Coronary artery (tissue), 2 donors: Measurements from ENCODE around the gene CFAP298.
"Not testable (repeated sequence)": the region's sequence is repeated elsewhere in the genome, so short reads cannot be mapped to it uniquely, and the experiment has no call there.

Experiments used
- DNase-seq: peaks from one replicate; pipeline ENCODE4 v3.0.0-alpha.2; 2017; ENCODE audit warnings: low spot score
- H3K27ac ChIP-seq, 2 donors: fragments of 200-600 bp; sonication (generic); one replicate each; pipeline ENCODE4 v1.5.1; 2016 to 2019
- H3K4me3 ChIP-seq: fragments of 200-600 bp; sonication (generic); 2 replicates; pipeline ENCODE4 v1.5.1; 2016; ENCODE audit warnings: mild to moderate bottlenecking, moderate library complexity
- TF ChIP-seq, protein P1 (sequence below): fragments of 200-600 bp; sonication (generic); IDR thresholded peaks from one replicate; pipeline ENCODE4 v1.5.1; 2019; ENCODE audit warnings: antibody characterized with exemption

The CFAP298 gene

GRCh38 chr21:32641710-32642698 is 29.8 kb upstream of the CFAP298 start:
- TF ChIP-seq, protein P1, sequence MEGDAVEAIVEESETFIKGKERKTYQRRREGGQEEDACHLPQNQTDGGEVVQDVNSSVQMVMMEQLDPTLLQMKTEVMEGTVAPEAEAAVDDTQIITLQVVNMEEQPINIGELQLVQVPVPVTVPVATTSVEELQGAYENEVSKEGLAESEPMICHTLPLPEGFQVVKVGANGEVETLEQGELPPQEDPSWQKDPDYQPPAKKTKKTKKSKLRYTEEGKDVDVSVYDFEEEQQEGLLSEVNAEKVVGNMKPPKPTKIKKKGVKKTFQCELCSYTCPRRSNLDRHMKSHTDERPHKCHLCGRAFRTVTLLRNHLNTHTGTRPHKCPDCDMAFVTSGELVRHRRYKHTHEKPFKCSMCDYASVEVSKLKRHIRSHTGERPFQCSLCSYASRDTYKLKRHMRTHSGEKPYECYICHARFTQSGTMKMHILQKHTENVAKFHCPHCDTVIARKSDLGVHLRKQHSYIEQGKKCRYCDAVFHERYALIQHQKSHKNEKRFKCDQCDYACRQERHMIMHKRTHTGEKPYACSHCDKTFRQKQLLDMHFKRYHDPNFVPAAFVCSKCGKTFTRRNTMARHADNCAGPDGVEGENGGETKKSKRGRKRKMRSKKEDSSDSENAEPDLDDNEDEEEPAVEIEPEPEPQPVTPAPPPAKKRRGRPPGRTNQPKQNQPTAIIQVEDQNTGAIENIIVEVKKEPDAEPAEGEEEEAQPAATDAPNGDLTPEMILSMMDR = no peak
- DNase-seq = no peak
- Histone ChIP-seq H3K4me3 (no peak overlapping the region), H3K27ac (no peak overlapping the region)

- TF ChIP-seq, protein P1 = no peak
- no peak overlapping the region for H3K4me3 ChIP-seq
- no peak for DNase-seq
- no peak overlapping the region for H3K27ac ChIP-seq
These were observed 14.5 kb upstream of the CFAP298 start for GRCh38 chr21:32626621-32627196.

GRCh38 chr21:32618218-32618617 is 6.0 kb upstream of the CFAP298 start:
- not testable (repeated sequence) for DNase-seq, H3K27ac ChIP-seq, H3K4me3 ChIP-seq

- Histone ChIP-seq H3K4me3 (peak overlapping the region; percentile 95), H3K27ac (peak overlapping the region; percentile 74 to 93)
- DNase-seq = no peak
- TF ChIP-seq, protein P1 = no peak
These were observed 1.4 kb upstream of the CFAP298 start for GRCh38 chr21:32613436-32614043.

- no peak for DNase-seq
- TF ChIP-seq, protein P1 = no peak
These were observed 791 bp upstream of the CFAP298 start for GRCh38 chr21:32612999-32613337.

GRCh38 chr21:32611471-32611997 is 643 bp downstream of the CFAP298 start:
- TF ChIP-seq, protein P1 = no peak
- no peak for DNase-seq
- Histone ChIP-seq H3K4me3 (peak overlapping the region; percentile 95), H3K27ac (peak overlapping the region; percentile 74 to 93)

More at GRCh38 chr21:32612999-32613337, 791 bp upstream of the CFAP298 start:
- H3K4me3 ChIP-seq = peak overlapping the region; percentile 95
- H3K27ac ChIP-seq = peak overlapping the region; percentile 74 to 93

DNA sequence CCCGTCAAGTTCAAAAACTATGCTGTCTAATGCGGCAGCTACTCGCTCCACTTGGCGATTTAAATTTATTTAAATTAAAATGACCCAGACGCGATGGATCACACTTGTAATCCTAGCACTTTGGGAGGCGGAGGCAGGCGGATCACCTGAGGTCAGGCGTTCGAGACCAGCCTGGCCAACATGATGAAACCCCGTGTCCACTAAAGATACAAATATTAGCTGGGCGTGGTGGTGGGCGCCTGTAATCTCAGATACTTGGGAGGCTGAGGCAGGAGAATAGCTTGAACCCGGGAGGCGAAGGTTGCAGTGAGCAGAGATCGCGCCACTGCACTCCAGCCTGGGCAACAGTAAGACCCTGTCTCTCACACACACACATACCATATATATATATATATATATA is 1.2 kb downstream of the CFAP298 start:
- not testable (repeated sequence) for H3K27ac ChIP-seq, DNase-seq
- H3K4me3 ChIP-seq = peak overlapping the region; percentile 95
